Left cardiac atrium (tissue), 4 donors: Measurements from ENCODE around the gene KLF11. TPM values are rescaled to one million over a fixed set of nuclear protein-coding genes. Genes with fewer than 3 reads are reported as not detected.

Experiments
- ATAC-seq, 2 donors: fragments of 200-7000 bp; cut with Tn5 transposase; one replicate each; pipeline ENCODE4 v1.9.1; 2020; ENCODE audit warnings: mild to moderate bottlenecking in 2 of 2, moderate library complexity in 2 of 2
- DNase-seq: peaks from one replicate; pipeline ENCODE4 v3.0.0-alpha.2; 2020
- intact Hi-C, 2 donors: fragments of 100-400 bp; cut with DNase I; formaldehyde crosslinking; loops; one replicate each; pipeline versions ENCODE4 v1.14.1 to v1.15.1; 2022 to 2023
- total RNA-seq, 2 donors: library from RNA; stranded (reverse); fragmentation: NEBNext Ultra II Directional; extraction: Animal tissue kit (Norgen Biotek cat#: 25700); gene quantifications; one replicate each; pipeline ENCODE4 v1.2.1, GENCODE V29; 2021
- donor health status: DM: no; HTN: yes; CAD: no.
- donor health status: DM: no; HTN: yes; CAD: no; lungs with severe emphysema.
- donor health status: DM: yes; HTN: yes; CAD: no.
- donor health status: Dilated cardiomyopathy.

Gene KLF11
- total RNA-seq, 2 donors from 2014 or later = 21.7 to 32.0 TPM

GRCh38 chr2:10035053-10035422, 8.3 kb upstream of the KLF11 start:
- intact Hi-C loops = loop anchor here in 1 of 2 donors (5.0 kb wide), 1 partner anchor 38 kb away; no protein-coding TSS in a partner anchor
- DNase-seq = no peak
- no peak for ATAC-seq

- no peak for DNase-seq
- intact Hi-C loops = loop anchor here in 1 of 2 donors (5.0 kb wide), 1 partner anchor 38 kb away; no protein-coding TSS in a partner anchor
- ATAC-seq = peak; percentile 22 to 59
Measured at GRCh38 chr2:10035633-10036032, 7.7 kb upstream of the KLF11 start.

GRCh38 chr2:10036095-10036884, 7.1 kb upstream of the KLF11 start:
- intact Hi-C loops = loop anchor here in 1 of 2 donors (5.0 kb wide), 1 partner anchor 39 kb away; no protein-coding TSS in a partner anchor
- DNase-seq (peak; percentile 79), ATAC-seq (peak; percentile 78 to 83)

- ATAC-seq = no peak
- intact Hi-C loops = loop anchor here in 1 of 2 donors (5.0 kb wide), 1 partner anchor 41 kb away; no protein-coding TSS in a partner anchor
- DNase-seq = no peak
Measured at GRCh38 chr2:10038123-10038522, 5.2 kb upstream of the KLF11 start.

GRCh38 chr2:10038716-10039115, 4.6 kb upstream of the KLF11 start:
- DNase-seq = no peak
- ATAC-seq = no peak
- intact Hi-C loops = loop anchor here in 1 of 2 donors (5.0 kb wide), 1 partner anchor 41 kb away; no protein-coding TSS in a partner anchor

- ATAC-seq (no peak), DNase-seq (no peak)
- intact Hi-C loops = loop anchor here in 1 of 2 donors (5.0 kb wide), 1 partner anchor 43 kb away; no protein-coding TSS in a partner anchor
Measured at GRCh38 chr2:10039658-10040410, 3.5 kb upstream of the KLF11 start.

- intact Hi-C loops = loop anchor here in 1 of 2 donors (2.0 kb wide), 1 partner anchor 57 kb away; no protein-coding TSS in a partner anchor
- ATAC-seq (no peak), DNase-seq (no peak)
Measured at GRCh38 chr2:10041711-10042110, 1.6 kb upstream of the KLF11 start.

- DNase-seq (peak; percentile 92), ATAC-seq (peak; percentile 43 to 53)
- intact Hi-C loops = loop anchor here in 1 of 2 donors (2.0 kb wide), 1 partner anchor 58 kb away; no protein-coding TSS in a partner anchor
Measured at GRCh38 chr2:10042301-10043161, 819 bp upstream of the KLF11 start.

- ATAC-seq = peak; percentile 78 to 83
- intact Hi-C loops = loop anchor here in 1 of 2 donors (2.0 kb wide), 1 partner anchor 59 kb away; no protein-coding TSS in a partner anchor
- peak; percentile 99 for DNase-seq
Measured at GRCh38 chr2:10043906-10044601, 704 bp downstream of the KLF11 start.

- peak; percentile 34 for DNase-seq
- ATAC-seq = no peak
- intact Hi-C loops = loop anchor here (5.0 kb wide), 2 partner anchors 233 to 248 kb away; no protein-coding TSS in a partner anchor
Measured at GRCh38 chr2:10045561-10046355, 2.4 kb downstream of the KLF11 start.

- ATAC-seq (no peak), DNase-seq (no peak)
- intact Hi-C loops = loop anchor here (5.0 kb wide), 2 partner anchors 235 to 250 kb away; no protein-coding TSS in a partner anchor
Measured at GRCh38 chr2:10046931-10047330, 3.6 kb downstream of the KLF11 start.

GRCh38 chr2:10047616-10048500, 4.5 kb downstream of the KLF11 start:
- ATAC-seq (no peak), DNase-seq (no peak)
- intact Hi-C loops = loop anchor here (5.0 kb wide), 2 partner anchors 236 to 251 kb away; no protein-coding TSS in a partner anchor

- DNase-seq (no peak), ATAC-seq (no peak)
- intact Hi-C loops = loop anchor here (5.0 kb wide), 2 partner anchors 236 to 251 kb away; no protein-coding TSS in a partner anchor
Measured at GRCh38 chr2:10048501-10049171, 5.3 kb downstream of the KLF11 start.

- no peak for DNase-seq
- ATAC-seq = no peak
- intact Hi-C loops = loop anchor here in 1 of 2 donors (2.0 kb wide), 1 partner anchor 67 kb away; no protein-coding TSS in a partner anchor
Measured at GRCh38 chr2:10052216-10052615, 8.9 kb downstream of the KLF11 start.

- intact Hi-C loops = loop anchor here in 1 of 2 donors (2.0 kb wide), 1 partner anchor 69 kb away; no protein-coding TSS in a partner anchor
- ATAC-seq (no peak), DNase-seq (no peak)
Measured at GRCh38 chr2:10053351-10053750, 10.0 kb downstream of the KLF11 start.
